Activated T-cell treated with anti-CD3 and anti-CD28 coated beads, Interleukin-2, amount 50 U/mL, for 4 hours (primary cell): ENCODE data around the gene TNRC18. TPM values are rescaled to one million over a fixed set of nuclear protein-coding genes. Genes with fewer than 3 reads are reported as not detected.
A peak's percentile ranks its signal among the peaks of the same experiment; 100 is the strongest.

Source experiments
- ATAC-seq, 2 donors: fragments of 200-7000 bp; cut with Tn5 transposase; one replicate each; pipeline ENCODE4 v1.10.0; 2021
- DNase-seq: peaks from one replicate; pipeline ENCODE4 v3.0.0-alpha.2; 2020
- H3K27me3 Mint-ChIP-seq: one replicate; pipeline ENCODE4 v1.8.0; 2021; ENCODE audit warnings: low read depth, mixed read lengths
- H3K36me3 Mint-ChIP-seq: one replicate; pipeline ENCODE4 v1.8.0; 2022; ENCODE audit warnings: mixed read lengths; ENCODE audit not compliant: insufficient read depth
- H3K4me1 Mint-ChIP-seq: one replicate; pipeline ENCODE4 v1.8.0; 2021; ENCODE audit warnings: low read depth, mixed read lengths
- H3K4me3 Mint-ChIP-seq: one replicate; pipeline ENCODE4 v1.8.0; 2021; ENCODE audit warnings: mild to moderate bottlenecking, moderate library complexity, mixed read lengths
- H3K9me3 Mint-ChIP-seq: one replicate; pipeline ENCODE4 v1.8.0; 2021; ENCODE audit warnings: mixed read lengths
- total RNA-seq, 3 donors: library from RNA; stranded (reverse); gene quantifications; one replicate each; pipeline ENCODE4 v1.2.1, GENCODE V29; 2021

The TNRC18 gene
- total RNA-seq, 3 donors from 2014 or later = 45.4 to 55.2 (median 48.4) TPM

DNA sequence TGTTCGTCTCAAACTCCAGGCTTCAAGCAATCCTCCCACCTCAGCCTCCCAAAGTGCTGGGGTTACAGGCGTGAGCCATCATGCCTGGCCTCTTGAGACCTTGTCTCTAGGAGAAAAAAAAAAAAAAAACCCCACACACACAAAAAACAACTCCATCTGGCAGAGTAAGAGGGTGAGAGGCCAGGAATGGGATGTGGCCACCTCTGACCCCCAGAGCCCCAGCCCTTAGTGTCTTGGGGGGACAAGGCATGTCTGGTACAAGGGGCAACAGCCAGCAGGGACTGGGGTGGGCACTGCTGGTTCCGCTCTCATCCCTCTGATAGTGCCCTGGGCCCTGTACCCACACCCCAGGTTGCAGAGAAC, 15.6 kb upstream of the TNRC18 start:
- no peak for ATAC-seq
- H3K36me3 Mint-ChIP-seq = peaks cover 5% of the 10 kb centered on the region
- no peaks in the 10 kb centered on the region for H3K4me1 Mint-ChIP-seq
- H3K4me3 Mint-ChIP-seq = no peak overlapping the region
- no peak for DNase-seq
- H3K27me3 Mint-ChIP-seq = peaks cover 6% of the 10 kb centered on the region
- H3K9me3 Mint-ChIP-seq = peaks cover 4% of the 10 kb centered on the region

DNA sequence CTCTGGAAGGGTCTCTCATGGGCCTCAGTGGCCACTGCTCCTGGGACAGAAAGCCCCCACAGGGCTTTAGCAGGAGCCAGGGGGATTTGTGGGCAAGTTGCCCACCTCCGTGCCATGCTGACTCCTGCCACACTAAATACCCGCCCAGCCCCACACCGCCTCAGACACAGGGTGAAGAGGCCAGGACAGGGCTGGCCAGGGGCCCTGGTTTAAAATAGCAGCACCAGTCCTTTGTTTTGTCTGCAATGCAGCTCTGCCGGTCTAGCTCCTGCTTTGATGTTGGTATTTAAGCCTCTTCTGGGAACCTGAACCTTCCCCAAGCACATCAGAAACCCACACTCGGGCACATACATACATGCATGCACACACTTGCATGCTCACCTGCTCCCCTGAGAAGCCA, 14.4 kb upstream of the TNRC18 start:
- Mint-ChIP-seq H3K27me3 (peaks cover 11% of the 10 kb centered on the region), H3K4me1 (no peaks in the 10 kb centered on the region), H3K4me3 (no peak overlapping the region), H3K36me3 (peaks cover 7% of the 10 kb centered on the region), H3K9me3 (peaks cover 7% of the 10 kb centered on the region)
- no peak for ATAC-seq
- no peak for DNase-seq

DNA sequence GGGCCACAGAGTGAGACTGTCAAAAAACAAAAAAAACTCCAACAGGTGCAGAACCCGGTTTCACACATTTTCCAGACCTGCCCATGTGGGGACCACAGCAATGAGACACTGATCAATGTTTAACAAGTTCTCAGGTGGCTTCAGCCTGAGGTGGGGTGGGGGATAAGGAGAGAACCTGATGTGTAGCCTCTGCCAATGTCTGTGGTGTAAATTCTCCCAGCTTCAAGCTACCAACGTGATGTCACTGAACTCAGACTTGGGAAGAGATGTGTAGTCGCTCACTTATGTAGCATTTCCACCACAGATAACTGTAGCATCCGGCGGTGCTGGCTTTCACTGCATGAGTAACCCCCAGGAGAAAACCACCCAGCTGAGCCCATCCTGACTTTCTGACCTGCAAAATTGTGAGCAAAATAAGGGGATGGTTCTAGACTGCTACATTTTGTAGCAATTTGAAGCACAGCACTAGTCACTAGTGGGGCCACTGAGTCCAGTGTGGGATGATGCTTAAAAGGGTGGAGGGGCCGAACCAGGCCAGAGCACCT, 13.8 kb upstream of the TNRC18 start:
- Mint-ChIP-seq H3K4me1 (no peaks in the 10 kb centered on the region), H3K27me3 (peaks cover 15% of the 10 kb centered on the region), H3K9me3 (peaks cover 7% of the 10 kb centered on the region), H3K36me3 (peaks cover 7% of the 10 kb centered on the region), H3K4me3 (no peak overlapping the region)
- DNase-seq = no peak
- no peak for ATAC-seq

DNA sequence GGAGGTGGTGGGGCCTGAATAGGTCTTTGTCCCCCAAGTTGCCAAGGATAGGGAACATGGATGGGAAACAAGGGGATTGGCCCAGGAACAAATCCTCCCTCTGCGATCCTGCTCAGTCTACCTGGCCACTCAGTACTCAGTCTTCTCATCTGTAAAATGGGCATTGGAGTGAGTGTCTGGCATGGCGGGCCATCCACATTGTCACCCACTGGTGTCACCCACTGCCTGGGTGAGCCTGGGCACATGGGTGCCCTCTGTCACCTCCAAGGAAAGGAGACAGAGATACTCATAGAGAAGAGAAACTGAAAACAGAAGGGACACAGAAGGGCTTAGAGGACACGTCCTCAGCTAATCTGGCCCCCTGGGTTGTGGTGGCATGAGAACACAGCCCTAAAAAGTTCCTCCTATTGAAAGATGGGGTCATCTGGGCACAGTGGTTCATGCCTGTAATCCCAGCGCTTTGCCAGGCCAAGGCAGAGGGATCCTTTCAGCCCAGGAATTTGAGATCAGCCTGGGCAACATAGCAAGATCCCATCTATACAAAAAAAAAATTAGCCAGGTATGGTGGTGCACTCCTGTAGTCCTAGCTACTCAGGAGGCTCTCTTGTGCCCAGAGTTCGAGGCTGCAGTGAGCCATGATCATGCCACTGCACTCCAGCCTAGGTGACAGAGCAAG, 12.5 kb upstream of the TNRC18 start:
- ATAC-seq (no peak), DNase-seq (no peak)
- H3K36me3 Mint-ChIP-seq = peaks cover 7% of the 10 kb centered on the region
- peaks cover 7% of the 10 kb centered on the region for H3K9me3 Mint-ChIP-seq
- peaks cover 28% of the 10 kb centered on the region for H3K27me3 Mint-ChIP-seq
- H3K4me3 Mint-ChIP-seq = no peak overlapping the region
- no peaks in the 10 kb centered on the region for H3K4me1 Mint-ChIP-seq

DNA sequence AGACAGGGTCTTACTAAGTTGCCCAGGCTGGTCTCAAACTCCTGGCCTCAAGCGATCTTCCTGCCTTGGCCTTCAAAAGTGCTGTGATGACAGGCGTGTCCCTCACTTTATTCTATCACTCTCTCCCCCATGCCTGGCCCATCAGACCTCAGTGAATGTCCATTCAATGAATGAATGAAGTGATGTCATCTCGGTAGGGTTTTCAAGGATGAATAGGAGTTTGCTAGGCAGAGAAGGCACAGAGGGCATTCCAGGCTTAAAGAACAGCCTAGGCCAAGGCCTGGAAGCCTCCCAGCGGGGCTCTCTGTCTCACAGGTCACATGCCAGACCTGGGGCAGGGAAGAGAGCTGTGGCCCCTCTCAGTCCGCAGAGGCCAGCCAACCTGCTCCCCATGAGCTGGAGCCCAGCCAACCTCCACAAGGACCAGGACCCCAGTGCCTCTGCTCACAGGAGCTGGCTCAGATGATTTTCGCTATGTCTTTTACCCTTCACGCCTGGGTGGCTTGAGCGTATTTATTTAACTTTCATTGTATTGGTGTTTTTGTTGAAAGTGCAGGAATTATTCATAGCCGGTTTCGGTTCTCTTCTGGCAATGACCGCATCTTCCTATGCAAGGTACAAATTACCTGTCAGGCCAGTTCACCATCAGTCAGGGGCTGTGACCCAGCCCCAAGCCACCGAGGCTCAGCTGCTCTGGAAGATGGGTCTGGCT, 11.8 kb upstream of the TNRC18 start:
- ATAC-seq = no peak

DNA sequence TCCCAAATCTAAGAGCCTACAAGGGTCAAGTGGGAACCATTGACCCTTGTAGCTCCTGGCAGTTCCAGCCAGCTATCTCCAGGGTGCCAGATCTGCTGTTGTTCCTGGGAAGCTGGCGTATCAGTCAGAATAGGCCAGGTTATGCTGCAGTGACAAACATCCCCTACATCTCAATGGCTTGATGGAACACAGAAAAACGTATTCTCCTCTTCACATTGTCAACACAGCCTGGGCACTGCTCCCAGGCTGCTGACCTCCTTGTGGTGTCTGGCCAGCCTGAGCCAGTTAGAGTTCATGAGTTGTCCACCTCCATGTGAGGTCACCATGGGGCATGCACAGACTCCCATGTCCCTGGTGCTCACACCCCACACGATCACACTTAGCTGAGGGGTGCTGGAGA, 9.5 kb upstream of the TNRC18 start:
- ATAC-seq (no peak), DNase-seq (no peak)
- Mint-ChIP-seq H3K27me3 (peaks cover 56% of the 10 kb centered on the region), H3K9me3 (peaks cover 7% of the 10 kb centered on the region), H3K4me1 (peaks cover 11% of the 10 kb centered on the region), H3K4me3 (no peak overlapping the region), H3K36me3 (peaks cover 7% of the 10 kb centered on the region)

More for the DNA sequence above, 11.8 kb upstream of the TNRC18 start:
- Mint-ChIP-seq H3K4me3 (no peak overlapping the region), H3K4me1 (no peaks in the 10 kb centered on the region), H3K9me3 (peaks cover 7% of the 10 kb centered on the region), H3K36me3 (peaks cover 7% of the 10 kb centered on the region), H3K27me3 (peaks cover 35% of the 10 kb centered on the region)
- no peak for DNase-seq

DNA sequence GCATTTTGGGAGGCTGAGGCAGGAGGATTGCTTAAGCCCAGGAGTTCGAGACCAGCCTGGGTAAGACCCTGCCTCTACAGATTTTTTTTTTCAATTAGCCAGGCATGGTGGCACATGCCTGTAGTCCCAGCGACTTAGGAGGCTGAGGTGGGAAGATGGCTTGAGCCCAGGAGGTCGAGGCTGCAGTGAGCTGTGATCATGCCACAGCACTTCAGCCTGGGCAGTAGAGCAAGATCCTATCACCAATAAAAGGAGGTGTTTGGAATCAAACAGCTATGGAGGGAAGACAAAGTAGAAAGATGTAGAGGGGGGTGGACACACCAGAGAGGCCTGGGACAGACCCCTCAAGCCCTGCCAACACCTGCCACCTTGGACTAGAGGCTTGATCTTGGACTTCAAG, 9.1 kb upstream of the TNRC18 start:
- Mint-ChIP-seq H3K4me1 (peaks cover 11% of the 10 kb centered on the region), H3K36me3 (peaks cover 7% of the 10 kb centered on the region), H3K27me3 (peaks cover 58% of the 10 kb centered on the region), H3K9me3 (peaks cover 7% of the 10 kb centered on the region), H3K4me3 (no peak overlapping the region)
- DNase-seq = no peak
- no peak for ATAC-seq

DNA sequence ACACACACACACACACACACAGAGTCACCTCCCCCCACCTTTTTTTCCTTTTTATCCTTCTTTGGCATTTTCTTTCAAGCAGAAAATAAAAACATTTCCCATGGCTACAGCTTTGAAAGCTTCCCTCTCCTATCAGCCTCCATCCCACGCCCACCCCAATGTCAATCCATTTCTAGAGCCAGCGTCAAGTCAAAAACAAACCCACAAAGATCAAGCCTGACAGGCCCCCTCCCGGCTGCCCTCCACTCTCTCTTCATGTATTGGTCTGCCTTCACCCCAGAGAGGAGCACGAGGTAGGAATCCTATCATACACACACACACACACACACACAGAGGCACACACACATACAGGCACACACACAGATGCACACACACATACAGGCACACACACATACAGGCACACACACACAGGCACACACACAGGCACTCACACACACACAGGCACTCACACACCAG, 8.0 kb upstream of the TNRC18 start:
- DNase-seq = no peak
- H3K27me3 Mint-ChIP-seq = peaks cover 69% of the 10 kb centered on the region
- H3K4me3 Mint-ChIP-seq = no peak overlapping the region
- H3K36me3 Mint-ChIP-seq = peaks cover 2% of the 10 kb centered on the region
- ATAC-seq = no peak
- peaks cover 3% of the 10 kb centered on the region for H3K9me3 Mint-ChIP-seq
- peaks cover 15% of the 10 kb centered on the region for H3K4me1 Mint-ChIP-seq

DNA sequence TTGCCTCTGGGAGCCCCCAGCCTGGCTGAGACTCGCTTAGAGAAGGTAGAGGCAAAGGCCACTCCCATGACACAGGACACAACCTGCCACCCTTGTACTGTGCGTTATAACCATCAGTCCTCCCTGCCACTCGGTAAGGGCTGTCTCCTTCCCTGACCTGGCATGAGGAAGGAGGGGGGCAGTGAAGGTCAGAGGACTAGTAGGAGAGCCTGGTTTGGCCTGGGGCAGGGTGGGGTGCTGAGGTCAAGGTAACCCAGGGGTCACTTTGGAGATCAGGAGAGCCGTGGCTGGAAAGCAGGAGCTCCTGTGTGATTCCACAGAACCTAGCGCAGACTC, 6.9 kb upstream of the TNRC18 start:
- Mint-ChIP-seq H3K27me3 (peaks cover 72% of the 10 kb centered on the region), H3K9me3 (peaks cover 3% of the 10 kb centered on the region), H3K4me3 (no peak overlapping the region), H3K36me3 (peaks cover 2% of the 10 kb centered on the region), H3K4me1 (peaks cover 18% of the 10 kb centered on the region)
- no peak for DNase-seq
- ATAC-seq = no peak

DNA sequence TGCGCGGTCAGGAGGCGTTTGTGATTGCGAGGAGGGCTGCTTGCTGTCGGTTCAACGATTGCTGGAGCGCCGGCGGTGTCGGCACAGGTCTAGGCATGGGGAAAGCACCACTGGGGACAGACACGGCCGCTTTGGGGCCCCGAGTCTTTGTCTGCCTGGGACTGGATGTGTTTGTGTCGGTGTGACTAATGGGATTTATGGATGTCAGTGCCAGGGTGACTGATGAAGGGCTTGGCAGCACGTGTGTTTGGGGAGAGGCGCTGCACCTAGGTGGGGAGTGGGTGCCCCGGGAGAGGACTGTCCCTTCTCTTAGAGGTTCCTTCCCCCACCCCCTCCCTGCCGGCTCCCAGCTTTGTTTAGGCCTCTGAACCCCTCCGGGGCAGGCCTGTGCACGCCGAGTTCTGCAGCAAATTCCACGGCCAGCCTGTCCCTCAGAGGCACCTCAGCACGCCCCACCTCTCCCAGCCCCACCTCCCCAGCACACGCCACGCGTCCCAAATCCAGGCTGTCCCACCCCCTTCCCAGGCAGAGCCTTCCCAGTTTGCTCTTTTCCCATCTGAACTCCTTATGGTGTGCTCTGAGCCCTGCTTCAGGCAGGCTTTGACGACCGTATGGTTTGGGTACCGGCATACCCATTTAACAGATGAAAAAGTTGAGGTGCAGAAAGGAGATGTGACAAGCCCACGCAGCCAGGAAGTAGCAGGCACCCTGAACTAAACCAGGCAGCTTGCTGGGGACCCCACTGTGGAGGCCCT, 6.4 kb upstream of the TNRC18 start:
- Mint-ChIP-seq H3K36me3 (peaks cover 2% of the 10 kb centered on the region), H3K4me3 (no peak overlapping the region), H3K9me3 (peaks cover 3% of the 10 kb centered on the region), H3K27me3 (peaks cover 77% of the 10 kb centered on the region), H3K4me1 (peaks cover 24% of the 10 kb centered on the region)
- ATAC-seq = peak in 1 of 2 donors; percentile 22
- DNase-seq = no peak

DNA sequence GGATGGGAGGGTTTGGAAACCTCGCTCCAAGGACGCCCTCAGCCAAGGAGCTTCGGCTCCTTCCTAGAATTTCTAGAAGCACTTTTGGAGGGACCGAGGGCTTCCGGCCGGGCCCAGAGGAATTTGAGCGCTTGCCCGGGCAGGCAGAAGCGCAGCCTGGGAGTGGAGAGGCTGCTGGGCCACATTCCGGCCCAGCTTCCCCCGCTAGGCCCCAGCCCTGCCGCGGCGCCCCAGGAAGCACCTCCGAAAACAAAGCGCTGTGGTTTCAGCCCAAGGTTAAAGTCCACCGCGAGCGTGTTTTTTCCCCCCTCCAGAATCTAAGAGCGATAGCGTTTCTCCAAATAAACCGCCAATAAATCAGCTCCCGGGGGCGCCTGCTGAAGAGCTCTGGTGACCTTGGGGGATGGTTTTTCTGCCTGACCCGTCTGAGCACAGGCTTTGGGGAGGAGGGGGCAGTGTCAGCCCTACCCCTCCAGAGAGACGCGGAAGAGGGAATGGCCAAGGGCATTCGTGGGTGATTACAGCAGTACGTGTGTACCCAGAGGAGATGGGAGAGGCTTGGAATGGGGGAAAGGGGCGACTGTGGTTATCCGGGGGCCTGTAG, 5.7 kb upstream of the TNRC18 start:
- Mint-ChIP-seq H3K36me3 (peaks cover 2% of the 10 kb centered on the region), H3K9me3 (peaks cover 3% of the 10 kb centered on the region), H3K27me3 (peaks cover 79% of the 10 kb centered on the region), H3K4me3 (no peak overlapping the region), H3K4me1 (peaks cover 29% of the 10 kb centered on the region)
- no peak for DNase-seq
- ATAC-seq = no peak

DNA sequence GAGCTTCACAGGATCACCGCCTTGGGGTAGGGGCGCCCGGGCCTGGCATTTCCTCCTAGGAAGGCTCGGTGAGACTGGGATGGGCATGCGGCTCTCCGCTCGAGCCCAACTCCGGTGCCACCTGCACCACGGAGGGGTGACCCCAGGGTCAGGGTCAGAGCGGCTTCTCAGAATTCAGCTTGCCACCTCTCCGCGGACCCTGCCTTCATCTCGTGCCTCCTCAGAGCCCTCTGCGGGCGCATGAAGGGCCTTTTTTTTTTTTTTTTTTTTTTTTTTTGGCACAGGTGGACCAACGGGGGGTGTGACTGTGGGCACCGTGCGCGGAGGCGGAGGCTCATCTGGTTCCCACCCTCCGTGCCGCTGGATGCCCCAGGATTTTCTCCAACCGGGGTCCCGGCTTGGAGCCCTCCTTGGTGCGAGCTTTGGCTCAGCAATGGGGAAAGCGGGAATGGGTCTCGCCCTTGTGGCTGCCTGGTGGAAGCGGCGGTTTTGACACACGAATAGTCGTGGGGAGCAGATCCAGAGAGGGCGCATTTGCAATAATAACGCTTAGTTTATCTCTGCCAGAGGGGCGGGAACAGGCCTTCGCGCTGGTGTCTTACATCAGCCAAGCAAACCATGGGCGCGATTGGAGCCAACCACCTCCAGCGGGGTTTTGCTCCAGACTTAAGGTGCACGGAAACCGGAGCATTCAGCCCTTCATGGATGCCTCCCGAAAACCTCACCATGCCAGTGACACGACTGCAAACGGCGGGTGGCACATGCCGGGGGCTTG, 5.0 kb upstream of the TNRC18 start:
- Mint-ChIP-seq H3K36me3 (peaks cover 2% of the 10 kb centered on the region), H3K9me3 (peaks cover 3% of the 10 kb centered on the region), H3K4me1 (peaks cover 30% of the 10 kb centered on the region), H3K27me3 (peaks cover 83% of the 10 kb centered on the region), H3K4me3 (no peak overlapping the region)
- ATAC-seq (peak in 1 of 2 donors; percentile 16), DNase-seq (no peak)

DNA sequence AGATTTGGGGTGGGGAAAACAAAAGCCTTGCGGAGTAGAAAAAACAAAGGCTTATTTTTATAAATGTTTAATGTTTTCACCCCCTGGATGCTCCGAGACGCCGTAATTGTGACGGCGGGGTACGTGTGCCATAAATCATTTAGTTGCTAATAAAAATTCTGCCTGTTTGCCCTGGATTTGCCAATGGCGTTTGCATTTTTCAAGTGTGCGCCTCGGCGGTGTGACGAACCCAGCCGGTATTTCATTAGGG, 2.5 kb upstream of the TNRC18 start:
- no peak for DNase-seq
- H3K9me3 Mint-ChIP-seq = no peaks in the 10 kb centered on the region
- ATAC-seq = no peak
- no peaks in the 10 kb centered on the region for H3K36me3 Mint-ChIP-seq
- peaks cover 43% of the 10 kb centered on the region for H3K4me1 Mint-ChIP-seq
- H3K27me3 Mint-ChIP-seq = peaks cover 73% of the 10 kb centered on the region
- H3K4me3 Mint-ChIP-seq = no peak overlapping the region
